ENCODE data around the gene SRSF10.

SRSF10 gene

DNA sequence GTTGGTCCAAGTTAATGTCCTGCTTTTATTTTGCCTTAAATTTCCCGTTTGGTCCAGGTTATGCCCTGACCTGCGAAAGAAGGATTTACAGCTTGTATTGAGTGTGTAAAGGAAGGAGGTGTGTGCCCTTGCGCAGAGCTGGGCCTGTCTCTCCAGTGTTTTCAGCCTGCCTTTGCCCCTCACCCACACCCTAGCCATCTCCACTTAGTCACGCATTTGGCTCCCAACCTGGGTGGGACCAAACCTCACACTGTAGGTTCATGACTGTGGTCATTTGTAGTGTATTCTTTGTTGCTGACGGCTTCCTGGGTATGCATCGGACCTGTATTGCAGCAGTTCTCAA is 572 bp upstream of the SRSF10 start:
- peak; percentile 68 for DNase-seq (ENCODE audit: low read depth, low spot score)
- in situ Hi-C loops (cut with HindIII; ENCODE audit: low sequenced_read_pairs): no loop called here

DNA sequence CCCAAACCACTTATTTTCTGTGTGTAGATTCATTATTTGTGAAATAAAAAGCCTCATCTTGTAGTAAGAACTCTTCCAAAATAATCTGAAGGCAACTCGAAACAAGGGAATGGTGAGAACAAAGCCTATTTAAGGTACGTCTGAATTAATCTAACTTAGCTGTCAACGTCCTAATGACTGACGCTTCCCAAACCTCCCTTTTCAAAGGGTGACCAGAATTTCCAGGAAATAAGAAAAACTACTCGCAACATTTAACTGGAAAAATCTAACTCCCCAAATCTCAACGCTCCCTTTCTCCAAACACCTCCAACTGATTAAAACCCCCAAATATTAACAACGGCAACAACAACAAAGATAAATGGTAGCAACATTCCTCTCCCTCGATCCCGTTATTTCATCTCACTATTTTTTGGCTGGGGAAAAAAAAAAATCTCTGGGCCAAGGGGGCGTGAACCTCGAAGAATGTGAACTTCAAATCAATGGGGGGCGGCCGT is 693 bp downstream of the SRSF10 start:
- in situ Hi-C loops (cut with HindIII; ENCODE audit: low sequenced_read_pairs): no loop called here
- peak overlapping the region; percentile 87 for H3K4me3 ChIP-seq (ENCODE audit: low read depth, low read length)
- TF ChIP-seq CTCF (IDR thresholded peaks at IDR 0.05; ENCODE audit: low read depth, low read length): no peak
- no peak for DNase-seq (ENCODE audit: low read depth, low spot score)

More for the DNA sequence above, 572 bp upstream of the SRSF10 start:
- peak overlapping the region; percentile 87 for H3K4me3 ChIP-seq (ENCODE audit: low read depth, low read length)
- TF ChIP-seq CTCF (IDR thresholded peaks at IDR 0.05; ENCODE audit: low read depth, low read length): no peak

GRCh38 chr1:23978805-23979204 is 1.3 kb downstream of the SRSF10 start:
- in situ Hi-C loops (cut with HindIII; ENCODE audit: low sequenced_read_pairs): no loop called here
- no peak for TF ChIP-seq CTCF (IDR thresholded peaks at IDR 0.05; ENCODE audit: low read depth, low read length)
- H3K4me3 ChIP-seq (ENCODE audit: low read depth, low read length): peak overlapping the region; percentile 87
- DNase-seq (ENCODE audit: low read depth, low spot score): no peak

DNA sequence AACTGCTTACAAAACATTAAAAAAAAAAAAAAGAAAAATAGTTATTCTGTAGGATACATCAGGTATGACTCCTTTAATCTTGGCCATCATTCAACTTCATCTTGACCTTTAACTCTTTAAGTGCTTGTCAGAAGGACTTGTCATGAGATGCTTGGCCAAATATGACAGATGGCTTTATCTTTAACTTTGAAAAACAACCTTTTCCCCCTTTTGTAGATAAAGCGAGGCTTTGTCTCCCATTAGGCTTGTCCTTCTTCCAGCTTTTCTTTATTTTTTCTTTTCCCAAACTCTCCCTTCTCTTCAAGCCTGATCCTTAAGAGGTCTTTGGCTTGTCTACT is 2.3 kb downstream of the SRSF10 start:
- H3K4me3 ChIP-seq (ENCODE audit: low read depth, low read length): no peak overlapping the region

GRCh38 chr1:23977187-23977853 is 2.8 kb downstream of the SRSF10 start:
- H3K4me3 ChIP-seq (ENCODE audit: low read depth, low read length): no peak overlapping the region
- in situ Hi-C loops (cut with HindIII; ENCODE audit: low sequenced_read_pairs): no loop called here
- no peak for DNase-seq (ENCODE audit: low read depth, low spot score)
- no peak for TF ChIP-seq CTCF (IDR thresholded peaks at IDR 0.05; ENCODE audit: low read depth, low read length)

More for the DNA sequence above, 2.3 kb downstream of the SRSF10 start:
- in situ Hi-C loops (cut with HindIII; ENCODE audit: low sequenced_read_pairs): no loop called here
- DNase-seq (ENCODE audit: low read depth, low spot score): no peak
- TF ChIP-seq CTCF (IDR thresholded peaks at IDR 0.05; ENCODE audit: low read depth, low read length): no peak

GRCh38 chr1:23967871-23968270 is 12.3 kb downstream of the SRSF10 start:
- H3K4me3 ChIP-seq (ENCODE audit: low read depth, low read length): no peak overlapping the region
- in situ Hi-C loops (cut with HindIII; ENCODE audit: low sequenced_read_pairs): no loop called here
- TF ChIP-seq CTCF (IDR thresholded peaks at IDR 0.05; ENCODE audit: low read depth, low read length): no peak
- DNase-seq (ENCODE audit: low read depth, low spot score): no peak
